ENCODE results near the gene MYO1E. TPM values are rescaled to one million over a fixed set of nuclear protein-coding genes. Genes with fewer than 3 reads are reported as not detected.

MYO1E gene
- total RNA-seq, 1 donor from 2014 or later, result 403 TPM

DNA sequence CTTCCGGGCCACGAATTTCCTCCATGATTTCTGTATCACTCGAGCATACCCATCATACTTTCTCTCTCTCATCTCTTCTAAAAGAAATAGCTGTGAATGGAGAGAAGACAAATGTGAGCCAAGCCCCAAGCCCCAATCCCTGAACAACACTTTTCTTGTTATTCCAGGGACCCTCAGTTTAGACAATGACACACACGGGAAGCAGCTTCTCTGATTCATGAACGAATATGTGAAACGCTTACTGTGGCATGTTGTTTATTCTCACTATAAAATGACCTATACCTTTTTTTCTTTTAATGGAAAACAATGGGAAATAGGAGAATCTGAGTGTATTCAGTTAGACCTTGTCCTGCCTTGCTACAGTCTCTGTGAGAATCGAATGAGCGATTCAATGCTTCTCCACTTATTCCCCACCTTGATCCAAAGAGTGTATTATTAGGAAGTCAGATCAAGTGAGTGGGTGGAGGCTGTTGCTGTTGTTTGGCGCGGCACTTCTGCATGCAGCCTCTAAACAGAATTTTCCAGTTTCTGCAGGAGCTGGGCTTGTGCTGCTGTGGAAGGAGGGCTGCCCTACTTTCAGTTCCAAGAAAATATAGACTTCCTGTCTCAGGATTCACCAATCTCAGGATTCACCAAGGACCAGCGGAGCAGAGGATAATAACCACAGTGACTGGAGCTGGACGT is 198.4 kb downstream of the MYO1E start:
- no peak for DNase-seq (ENCODE audit: low read depth)
- no peak overlapping the region for H3K4me3 ChIP-seq (ENCODE audit: low read depth, low read length)
- TF ChIP-seq, protein P1, sequence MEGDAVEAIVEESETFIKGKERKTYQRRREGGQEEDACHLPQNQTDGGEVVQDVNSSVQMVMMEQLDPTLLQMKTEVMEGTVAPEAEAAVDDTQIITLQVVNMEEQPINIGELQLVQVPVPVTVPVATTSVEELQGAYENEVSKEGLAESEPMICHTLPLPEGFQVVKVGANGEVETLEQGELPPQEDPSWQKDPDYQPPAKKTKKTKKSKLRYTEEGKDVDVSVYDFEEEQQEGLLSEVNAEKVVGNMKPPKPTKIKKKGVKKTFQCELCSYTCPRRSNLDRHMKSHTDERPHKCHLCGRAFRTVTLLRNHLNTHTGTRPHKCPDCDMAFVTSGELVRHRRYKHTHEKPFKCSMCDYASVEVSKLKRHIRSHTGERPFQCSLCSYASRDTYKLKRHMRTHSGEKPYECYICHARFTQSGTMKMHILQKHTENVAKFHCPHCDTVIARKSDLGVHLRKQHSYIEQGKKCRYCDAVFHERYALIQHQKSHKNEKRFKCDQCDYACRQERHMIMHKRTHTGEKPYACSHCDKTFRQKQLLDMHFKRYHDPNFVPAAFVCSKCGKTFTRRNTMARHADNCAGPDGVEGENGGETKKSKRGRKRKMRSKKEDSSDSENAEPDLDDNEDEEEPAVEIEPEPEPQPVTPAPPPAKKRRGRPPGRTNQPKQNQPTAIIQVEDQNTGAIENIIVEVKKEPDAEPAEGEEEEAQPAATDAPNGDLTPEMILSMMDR (conservative IDR thresholded peaks at IDR 0.05; ENCODE audit: low read depth, low read length), result no peak

GRCh38 chr15:59173194-59173593 is 199.5 kb downstream of the MYO1E start:
- H3K4me3 ChIP-seq (ENCODE audit: low read depth, low read length), result no peak overlapping the region
- TF ChIP-seq, protein P1 (conservative IDR thresholded peaks at IDR 0.05; ENCODE audit: low read depth, low read length), result no peak

GRCh38 chr15:59172289-59172901 is 200.3 kb downstream of the MYO1E start:
- TF ChIP-seq, protein P1 (conservative IDR thresholded peaks at IDR 0.05; ENCODE audit: low read depth, low read length), result peak; percentile 41
- no peak overlapping the region for H3K4me3 ChIP-seq (ENCODE audit: low read depth, low read length)
- DNase-seq (ENCODE audit: low read depth), result no peak

More at GRCh38 chr15:59173194-59173593, 199.5 kb downstream of the MYO1E start:
- no peak for DNase-seq (ENCODE audit: low read depth)

GRCh38 chr15:59171067-59171397 is 201.6 kb downstream of the MYO1E start:
- no peak for DNase-seq (ENCODE audit: low read depth)
- TF ChIP-seq, protein P1 (conservative IDR thresholded peaks at IDR 0.05; ENCODE audit: low read depth, low read length), result no peak
- H3K4me3 ChIP-seq (ENCODE audit: low read depth, low read length), result no peak overlapping the region

DNA sequence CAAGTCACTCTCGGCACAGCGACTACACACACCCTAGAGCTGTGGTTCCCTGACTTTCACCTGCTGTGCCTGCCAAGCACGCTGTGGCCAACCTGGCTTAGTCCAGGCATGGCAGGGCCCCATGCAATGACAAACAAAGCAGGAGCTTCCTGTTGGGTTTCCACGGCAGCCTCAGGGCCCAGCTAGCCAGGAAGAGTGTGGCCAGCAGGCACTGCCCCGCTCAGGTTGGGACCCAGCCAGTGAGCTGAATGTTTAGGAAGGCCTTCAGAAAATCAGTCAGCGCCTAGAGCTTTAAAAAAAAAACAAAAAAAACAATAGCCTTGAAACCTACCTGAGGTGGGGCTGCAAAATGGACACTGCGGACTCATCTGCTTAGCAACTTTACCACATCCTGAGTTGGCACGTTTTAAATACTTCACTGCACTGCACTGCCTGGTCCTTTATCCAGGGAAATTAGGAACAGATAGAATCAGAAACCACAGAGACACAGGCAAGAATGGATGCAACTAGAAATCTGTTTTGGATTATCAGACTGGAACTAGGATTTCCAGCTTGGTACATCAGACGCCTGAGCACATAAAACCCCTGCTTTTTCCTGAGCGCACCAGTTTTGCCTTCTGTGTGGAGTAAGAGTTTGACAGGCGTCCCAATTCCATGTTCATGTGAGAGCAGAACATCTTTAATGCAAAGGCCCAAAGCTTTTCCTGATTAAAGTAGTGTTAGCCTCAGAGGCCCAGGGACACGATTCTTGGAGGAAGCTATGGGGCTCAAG is 202.2 kb downstream of the MYO1E start:
- H3K4me3 ChIP-seq (ENCODE audit: low read depth, low read length), result no peak overlapping the region
- no peak for DNase-seq (ENCODE audit: low read depth)
- TF ChIP-seq, protein P1 (conservative IDR thresholded peaks at IDR 0.05; ENCODE audit: low read depth, low read length), result no peak

GRCh38 chr15:59169251-59169708 is 203.4 kb downstream of the MYO1E start:
- TF ChIP-seq, protein P1 (conservative IDR thresholded peaks at IDR 0.05; ENCODE audit: low read depth, low read length), result no peak
- peak; percentile 83 for DNase-seq (ENCODE audit: low read depth)
- no peak overlapping the region for H3K4me3 ChIP-seq (ENCODE audit: low read depth, low read length)

Measured in epithelial cell of proximal tubule (primary cell).